K562 (cell line): ENCODE data around the gene FRG2. TPM values are rescaled to one million over a fixed set of nuclear protein-coding genes. Genes with fewer than 3 reads are reported as not detected.
"Not testable (repeated sequence)": the region's sequence is repeated elsewhere in the genome, so short reads cannot be mapped to it uniquely, and the experiment has no call there.

ENCODE experiments used
- ATAC-seq: fragments of 200-7000 bp; cut with Tn5 transposase; 3 replicates; pipeline ENCODE4 v1.9.1; 2020; ENCODE audit warnings: moderate library complexity
- BruUV-seq: library from RNA; stranded (reverse); fragments of 400-500 nt; replicated peaks from 2 replicates; lab custom pipeline; 2021; lab: Mats Ljungman, UMichigan
- CTCF ChIA-PET: fragments of 300-600 bp; formaldehyde crosslinking; extraction: SDS; loops from one replicate; lab custom pipeline; 2021; ENCODE audit warnings: low intra/inter-chr PET ratio; lab: Yijun Ruan, JAX
- POLR2A ChIA-PET: fragments of 300-600, 350-650 bp; sonication (Branson Sonifier 250); formaldehyde crosslinking; extraction: SDS; loops from one replicate; lab custom pipeline; 2021; ENCODE audit warnings: antibody characterized with exemption, inconsistent platforms; lab: Yijun Ruan, JAX
- DNase-seq, 4 experiments: peaks; one replicate each; pipeline versions ENCODE4 v3.0.0 to v3.0.0-alpha.2; 2011 to 2018; ENCODE audit warnings: low spot score in 3 of 4, mixed read lengths in 3 of 4; ENCODE audit errors: extremely low read depth in 1 of 4
- FAIRE-seq: peaks from 2 replicates; lab custom pipeline; 2011; peaks lifted over from hg19 to GRCh38; lab: Jason Lieb, UNC
- H2AFZ ChIP-seq: 2 replicates; pipeline ENCODE4 v1.6.0; 2011; ENCODE audit warnings: low read depth, low read length, control low read depth, inconsistent platforms
- H3K27ac ChIP-seq: fragments of 200-600 bp; 3 replicates; pipeline ENCODE4 v1.8.0; 2011; ENCODE audit warnings: low read depth, mild to moderate bottlenecking, control low read depth, inconsistent platforms, low read length, moderate library complexity, mixed read lengths; ENCODE audit errors: extremely low read depth
- H3K27me3 ChIP-seq, 2 experiments: fragments of 300-600 bp in 1 of 2; 2 replicates in 1 of 2; 3 replicates in 1 of 2; pipeline versions ENCODE4 v1.6.0 to v1.8.0; 2011; ENCODE audit warnings: inconsistent platforms in 2 of 2, low read length in 2 of 2, mild to moderate bottlenecking in 1 of 2, mixed read lengths in 1 of 2, moderate library complexity in 1 of 2; ENCODE audit not compliant: control insufficient read depth in 2 of 2, insufficient read depth in 2 of 2
- H3K36me3 ChIP-seq: fragments of 300-600 bp; 3 replicates; pipeline ENCODE4 v1.8.0; 2011; ENCODE audit warnings: mild to moderate bottlenecking, low read length, inconsistent platforms; ENCODE audit not compliant: control insufficient read depth, insufficient read depth
- H3K4me1 ChIP-seq, 2 experiments: fragments of 200-600 bp in 1 of 2; replicated peaks in 1 of 2; 2 replicates in 1 of 2; 3 replicates in 1 of 2; pipeline versions ENCODE4 v1.5.1 to v1.8.0; 2011; ENCODE audit warnings: inconsistent platforms in 2 of 2, low read length in 2 of 2, mild to moderate bottlenecking in 1 of 2, mixed read lengths in 1 of 2, moderate library complexity in 1 of 2; ENCODE audit not compliant: control insufficient read depth in 2 of 2, insufficient read depth in 2 of 2
- H3K4me2 ChIP-seq: 2 replicates; pipeline ENCODE4 v1.6.1; 2011; ENCODE audit warnings: low read length, control low read depth, inconsistent platforms, mixed read lengths; ENCODE audit not compliant: insufficient read depth
- H3K4me3 ChIP-seq: fragments of 200-600 bp; sonication (generic), shearing (Covaris generic); 2 replicates; pipeline ENCODE4 v1.5.1; 2016; ENCODE audit warnings: control low read depth, inconsistent platforms
- H3K79me2 ChIP-seq: fragments of 200-600 bp; 3 replicates; pipeline ENCODE4 v1.8.0; 2011; ENCODE audit warnings: low read length, inconsistent platforms; ENCODE audit not compliant: control insufficient read depth, insufficient read depth
- H3K9ac ChIP-seq, 2 experiments: 2 replicates each; pipeline versions ENCODE4 v1.6.0 to v1.6.1; 2011; ENCODE audit warnings: low read depth in 2 of 2, low read length in 2 of 2, control low read depth in 1 of 2, inconsistent platforms in 1 of 2, mild to moderate bottlenecking in 1 of 2, mixed read lengths in 1 of 2; ENCODE audit not compliant: insufficient read depth in 1 of 2
- H3K9me1 ChIP-seq: one replicate; pipeline ENCODE4 v1.6.0; 2011; ENCODE audit warnings: inconsistent platforms, mild to moderate bottlenecking, low read length, moderate library complexity; ENCODE audit not compliant: control insufficient read depth, insufficient read depth
- H3K9me3 ChIP-seq: replicated peaks from 2 replicates; pipeline ENCODE4 v1.5.1; 2011; ENCODE audit warnings: low read depth, low read length, inconsistent platforms; ENCODE audit not compliant: control insufficient read depth, insufficient read depth
- H4K20me1 ChIP-seq: replicated peaks from 2 replicates; pipeline ENCODE4 v1.6.1; 2011; ENCODE audit warnings: low read length, inconsistent platforms, mixed read lengths; ENCODE audit not compliant: control insufficient read depth, insufficient read depth
- WGBS: fragments of 100-300 bp; shearing (Covaris generic); methylation state at CpG from one replicate; pipeline ENCODE4 v1.1.6; 2016; ENCODE audit warnings: low coverage, mixed read lengths; ENCODE audit not compliant: insufficient coverage; ENCODE audit errors: missing lambda C conversion rate; 5-methylcytosine and 5-hydroxymethylcytosine counted together
- in situ Hi-C: fragments of 300-500 bp; cut with MboI; formaldehyde crosslinking; loops from 4 replicates; pipeline ENCODE4 v1.15.0; 2018; ENCODE audit warnings: inconsistent platforms, mixed read lengths
- intact Hi-C: fragments of 100-400 bp; cut with micrococcal nuclease; formaldehyde crosslinking; loops from 2 replicates; pipeline ENCODE4 v1.14.2; 2022
- polyA plus RNA-seq, 8 experiments: library from polyadenylated mRNA; depleted of rRNA in 4 of 8; stranded (reverse) in 5 of 8; unstranded in 3 of 8; fragments of >200 nt; fragmentation: Nextera tagmentation in 2 of 8; fragmentation: Illumina TruSeq in 1 of 8; extraction: Ambion mirVana in 2 of 8; extraction: Trizol in 1 of 8; gene quantifications; 2 replicates each; pipeline versions ENCODE4 v1.2.1 to v1.2.3, GENCODE V29; 2011 to 2014; ENCODE audit warnings: inconsistent platforms in 1 of 8, missing spikeins in 1 of 8
- total RNA-seq, 7 experiments: library from RNA; depleted of rRNA in 6 of 7; stranded (reverse); fragments of >200 nt in 6 of 7; fragmentation: Illumina TruSeq in 2 of 7; extraction: Trizol in 2 of 7; gene quantifications; 2 replicates each; pipeline versions ENCODE4 v1.2.1 to v1.2.3, GENCODE V29; 2011 to 2021; ENCODE audit warnings: low replicate concordance in 1 of 7

FRG2 gene
- total and polyA plus RNA-seq, 9 of the 15 experiments (the other 6 are each of a cell fraction or from before 2014, with no cell fraction given), result 0.07 to 0.13 (median 0.10) TPM; not detected in 5

- H4K20me1 ChIP-seq, POLR2A ChIA-PET, H3K9ac ChIP-seq, H3K4me3 ChIP-seq, H3K9me3 ChIP-seq, H3K79me2 ChIP-seq, H3K4me1 ChIP-seq, H2AFZ ChIP-seq, BruUV-seq, H3K9me1 ChIP-seq, intact Hi-C loops, H3K27ac ChIP-seq, in situ Hi-C loops, CTCF ChIA-PET, DNase-seq, H3K4me2 ChIP-seq, H3K36me3 ChIP-seq: not testable (repeated sequence)
- H3K27me3 ChIP-seq, result peaks cover 0 to 13% of the 10 kb centered on the region in 2 experiments; a peak in 3 of 5 replicates
- WGBS, result 3% methylated on average over 16 of the region's 47 CpGs
- ATAC-seq (peak; percentile 65), FAIRE-seq (peak; percentile 72)
These were observed 4.3 kb downstream of the FRG2 start for GRCh38 chr4:190022614-190023281.

- WGBS, result 6% methylated on average over 11 of the region's 39 CpGs
- H3K4me3 ChIP-seq, POLR2A ChIA-PET, DNase-seq, H4K20me1 ChIP-seq, H3K79me2 ChIP-seq, H3K9me3 ChIP-seq, BruUV-seq, FAIRE-seq, in situ Hi-C loops, H2AFZ ChIP-seq, H3K9ac ChIP-seq, H3K9me1 ChIP-seq, ATAC-seq, CTCF ChIA-PET, intact Hi-C loops, H3K27ac ChIP-seq, H3K4me2 ChIP-seq, H3K36me3 ChIP-seq: not testable (repeated sequence)
- Histone ChIP-seq H3K27me3 (peaks cover 0 to 16% of the 10 kb centered on the region in 2 experiments; a peak in 3 of 5 replicates), H3K4me1 (peaks cover 0 to 13% of the 10 kb centered on the region in 2 experiments; a peak in 2 of 5 replicates)
These were observed 5.1 kb downstream of the FRG2 start for GRCh38 chr4:190021973-190022372.
